GM12891 (cell line): ENCODE results near the gene MFAP1.
"Not testable (repeated sequence)": the region's sequence is repeated elsewhere in the genome, so short reads cannot be mapped to it uniquely, and the experiment has no call there.

Source experiments
- POLR2A ChIP-seq: IDR thresholded peaks from 2 replicates; pipeline ENCODE4 v1.6.1; 2011; ENCODE audit warnings: low read depth, low read length, control low read depth
- POLR2AphosphoS5 ChIP-seq: IDR thresholded peaks from 2 replicates; pipeline ENCODE4 v1.6.1; 2011; ENCODE audit warnings: low read depth, low read length, control low read depth
- TAF1 ChIP-seq: IDR thresholded peaks from 2 replicates; pipeline ENCODE4 v1.6.1; 2011; ENCODE audit warnings: low read depth, low read length, control low read depth

DNA sequence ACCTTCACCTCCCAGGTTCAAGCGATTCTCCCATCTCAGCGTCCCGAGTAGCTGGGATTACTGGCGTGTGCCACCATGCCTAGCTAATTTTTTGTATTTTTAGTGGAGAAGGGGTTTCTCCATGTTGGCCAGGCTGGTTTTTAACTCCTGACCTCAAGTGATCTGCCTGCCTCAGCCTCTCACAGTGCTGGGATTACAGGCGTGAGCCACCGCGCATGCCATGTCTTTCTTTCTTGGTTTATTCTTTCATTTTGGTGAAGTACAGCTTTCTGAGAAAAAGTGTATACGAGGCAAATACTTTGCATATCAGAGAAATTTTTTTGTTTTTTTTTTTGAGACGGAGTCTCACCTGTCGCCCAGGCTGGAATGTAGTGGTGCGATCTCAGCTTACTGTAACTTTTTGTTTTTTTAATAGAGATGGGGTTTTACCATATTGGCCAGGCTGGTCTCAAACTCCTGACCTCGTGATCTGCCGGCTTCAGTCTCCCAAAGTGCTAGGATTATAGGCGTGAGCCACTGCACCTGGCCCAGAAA, 7.1 kb upstream of the MFAP1 start:
- TF ChIP-seq POLR2A, TAF1, POLR2AphosphoS5: not testable (repeated sequence)
